Activated CD8-positive, alpha-beta T cell treated with anti-CD3 and anti-CD28 coated beads, Interleukin-2, amount 10 ng/mL, durations not matched to agents 7 days and 5 days (primary cell): ENCODE measurements around the gene DNAL4. TPM values are rescaled to one million over a fixed set of nuclear protein-coding genes. Genes with fewer than 3 reads are reported as not detected.

Experiments
- ATAC-seq: fragments of 150-1000 bp; cut with Tn5 transposase; one replicate; pipeline ENCODE4 v1.10.0; 2021; ENCODE audit warnings: moderate library complexity
- CTCF ChIA-PET: fragments of 350-600 bp; sonication (Branson Sonifier 250); formaldehyde crosslinking; loops from one replicate; lab custom pipeline; 2021; ENCODE audit warnings: antibody characterized with exemption; lab: Charles Lee
- POLR2A ChIA-PET: fragments of 350-600 bp; sonication (Branson Sonifier 250); formaldehyde crosslinking; loops from one replicate; lab custom pipeline; 2021; ENCODE audit warnings: antibody characterized with exemption; lab: Charles Lee
- DNase-seq: peaks from one replicate; pipeline ENCODE4 v3.0.0-alpha.2; 2020
- H3K27ac Mint-ChIP-seq: one replicate; pipeline ENCODE4 v1.8.0; 2021; ENCODE audit warnings: mild to moderate bottlenecking, mixed read lengths
- H3K27me3 Mint-ChIP-seq: one replicate; pipeline ENCODE4 v1.8.0; 2021; ENCODE audit warnings: low read depth, mixed read lengths
- H3K36me3 Mint-ChIP-seq: one replicate; pipeline ENCODE4 v1.8.0; 2021; ENCODE audit warnings: low read depth, mixed read lengths
- H3K4me1 Mint-ChIP-seq: one replicate; pipeline ENCODE4 v1.8.0; 2021; ENCODE audit warnings: low read depth, mixed read lengths
- H3K4me3 Mint-ChIP-seq: one replicate; pipeline ENCODE4 v1.8.0; 2021; ENCODE audit warnings: mild to moderate bottlenecking, mixed read lengths
- H3K9me3 Mint-ChIP-seq: one replicate; pipeline ENCODE4 v1.8.0; 2022; ENCODE audit warnings: mixed read lengths; ENCODE audit not compliant: insufficient read depth
- total RNA-seq, 2 experiments: library from RNA; stranded (reverse); gene quantifications; one replicate each; pipeline ENCODE4 v1.2.3, GENCODE V29; 2021

Gene DNAL4
- total RNA-seq, 2 experiments from 2014 or later: 8.0 to 8.6 TPM

DNA sequence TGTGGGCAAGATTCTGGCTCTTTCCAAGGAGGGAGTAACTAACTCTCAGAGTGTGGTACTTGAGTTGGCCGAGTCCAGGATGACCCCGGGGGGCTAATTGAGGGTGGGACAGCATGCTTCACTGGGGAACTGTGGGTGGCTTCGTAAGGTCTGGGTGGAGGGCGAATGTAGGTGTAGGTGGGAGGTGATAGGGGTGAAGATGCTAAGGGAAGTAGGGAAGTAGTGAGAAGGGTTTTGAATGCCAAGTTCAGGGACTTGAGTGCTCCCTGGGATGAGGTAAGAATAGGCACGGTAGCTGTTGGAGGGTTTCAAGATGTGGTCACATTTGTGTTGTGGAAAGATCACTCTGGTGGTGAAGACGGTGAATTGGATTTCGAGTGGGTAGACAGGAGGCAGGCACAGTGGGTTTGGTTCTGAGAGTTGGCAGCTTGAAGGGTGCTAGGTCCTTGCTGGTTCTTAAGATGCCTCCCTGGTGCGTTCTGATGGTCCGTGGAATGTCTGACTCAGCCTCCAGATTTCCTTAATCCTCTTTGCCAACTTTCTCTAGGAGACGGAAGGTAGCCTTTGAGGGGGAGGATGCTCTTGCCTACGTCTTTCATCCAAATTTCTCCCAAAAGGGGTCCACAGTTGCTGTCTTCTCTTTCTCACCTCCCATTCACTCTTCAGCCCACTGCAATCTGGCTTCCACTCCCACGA lies 2.5 kb upstream of the DNAL4 start:
- Mint-ChIP-seq H3K27me3 (peaks cover 16% of the 10 kb centered on the region), H3K4me3 (no peak overlapping the region), H3K4me1 (peaks cover 28% of the 10 kb centered on the region), H3K9me3 (no peaks in the 10 kb centered on the region), H3K27ac (no peak overlapping the region), H3K36me3 (no peaks in the 10 kb centered on the region)
- ChIA-PET POLR2A (no interaction called here), CTCF (no interaction called here)
- DNase-seq (no peak), ATAC-seq (no peak)

DNA sequence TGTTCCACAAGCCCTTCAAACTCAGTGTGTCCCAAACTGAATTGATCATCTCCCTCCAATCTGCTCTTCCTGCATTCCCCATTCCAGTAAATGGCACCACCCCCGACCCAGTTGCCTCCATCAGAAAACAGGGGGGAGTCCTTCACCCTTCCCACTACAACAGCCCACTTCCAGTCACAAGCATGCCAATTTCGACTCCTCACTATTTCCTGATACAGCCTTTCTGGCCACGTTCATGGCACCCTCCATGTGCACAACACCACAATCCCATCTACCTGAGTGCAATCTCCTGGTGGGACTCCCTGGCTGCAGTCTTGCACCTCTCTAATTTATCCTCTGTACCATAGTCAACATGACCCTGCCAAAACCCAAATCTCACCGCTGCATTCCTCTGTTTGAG lies 1.6 kb upstream of the DNAL4 start:
- CTCF ChIA-PET: interaction anchor here (1.1 kb wide), 1 partner anchor 26 kb away, joined by 4 read pairs; no protein-coding TSS in a partner anchor
- H3K27ac Mint-ChIP-seq: no peak overlapping the region

GRCh38 chr22:38793317-38793716 lies 626 bp downstream of the DNAL4 start:
- CTCF ChIA-PET: interaction anchor here (0.5 to 1.0 kb wide), 2 partner anchors 28 to 68 kb away, joined by 3 to 5 read pairs; no protein-coding TSS in a partner anchor
- POLR2A ChIA-PET: no interaction called here
- Mint-ChIP-seq H3K4me1 (peaks cover 21% of the 10 kb centered on the region), H3K4me3 (peak overlapping the region; percentile 84), H3K9me3 (no peaks in the 10 kb centered on the region), H3K36me3 (no peaks in the 10 kb centered on the region), H3K27me3 (peaks cover 10% of the 10 kb centered on the region), H3K27ac (peak overlapping the region; percentile 82)
- ATAC-seq (no peak), DNase-seq (no peak)

More for the DNA sequence above, 1.6 kb upstream of the DNAL4 start:
- Mint-ChIP-seq H3K4me1 (peaks cover 28% of the 10 kb centered on the region), H3K9me3 (no peaks in the 10 kb centered on the region), H3K27me3 (peaks cover 10% of the 10 kb centered on the region), H3K36me3 (no peaks in the 10 kb centered on the region), H3K4me3 (no peak overlapping the region)
- no peak for ATAC-seq
- DNase-seq: no peak
- POLR2A ChIA-PET: interaction anchor here (0.7 kb wide), 1 partner anchor 29 kb away, joined by 3 read pairs; no protein-coding TSS in a partner anchor

GRCh38 chr22:38792833-38793232 lies 1.1 kb downstream of the DNAL4 start:
- ChIA-PET POLR2A (no interaction called here), CTCF (interaction anchor here (0.5 to 1.4 kb wide), 3 partner anchors 24 to 68 kb away, joined by 3 to 8 read pairs (median 5); no protein-coding TSS in a partner anchor)
- Mint-ChIP-seq H3K27me3 (peaks cover 5% of the 10 kb centered on the region), H3K4me3 (peak overlapping the region; percentile 84), H3K36me3 (no peaks in the 10 kb centered on the region), H3K27ac (peak overlapping the region; percentile 82), H3K4me1 (peaks cover 16% of the 10 kb centered on the region), H3K9me3 (no peaks in the 10 kb centered on the region)
- ATAC-seq (no peak), DNase-seq (no peak)

GRCh38 chr22:38789606-38790005 lies 4.3 kb downstream of the DNAL4 start:
- Mint-ChIP-seq H3K36me3 (no peaks in the 10 kb centered on the region), H3K4me3 (no peak overlapping the region), H3K4me1 (peaks cover 14% of the 10 kb centered on the region), H3K27ac (no peak overlapping the region), H3K9me3 (no peaks in the 10 kb centered on the region), H3K27me3 (no peaks in the 10 kb centered on the region)
- DNase-seq (no peak), ATAC-seq (no peak)
- POLR2A ChIA-PET: no interaction called here
- CTCF ChIA-PET: interaction anchor here (0.8 to 1.6 kb wide), 2 partner anchors 21 to 23 kb away, joined by 3 read pairs; no protein-coding TSS in a partner anchor

DNA sequence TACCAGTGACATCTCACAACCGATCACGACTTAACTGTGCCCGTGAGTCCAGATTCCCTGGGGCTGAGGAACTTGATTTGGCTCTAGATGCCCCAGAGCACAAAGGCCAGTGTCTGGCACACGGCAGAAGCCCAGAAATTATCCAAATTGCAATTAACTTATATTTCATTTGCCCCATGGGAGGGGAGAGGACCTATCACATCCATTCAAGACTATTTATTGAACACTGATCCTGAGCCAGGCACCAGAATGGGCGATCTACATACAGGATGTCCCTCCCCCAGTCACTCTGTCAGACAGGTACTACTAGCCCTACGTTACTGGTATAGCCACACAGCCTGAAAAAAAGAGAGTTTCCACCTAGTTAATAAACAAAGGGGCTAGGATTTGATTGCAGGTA lies 5.1 kb downstream of the DNAL4 start:
- no peaks in the 10 kb centered on the region for H3K36me3 Mint-ChIP-seq
- ATAC-seq (no peak), DNase-seq (no peak)
- H3K4me1 Mint-ChIP-seq: peaks cover 8% of the 10 kb centered on the region
- no peaks in the 10 kb centered on the region for H3K9me3 Mint-ChIP-seq
- no peak overlapping the region for H3K27ac Mint-ChIP-seq
- H3K4me3 Mint-ChIP-seq: no peak overlapping the region
- no peaks in the 10 kb centered on the region for H3K27me3 Mint-ChIP-seq
- CTCF ChIA-PET: no interaction called here
- POLR2A ChIA-PET: no interaction called here

- ChIA-PET CTCF (no interaction called here), POLR2A (no interaction called here)
- DNase-seq: no peak
- H3K9me3 Mint-ChIP-seq: no peaks in the 10 kb centered on the region
- no peaks in the 10 kb centered on the region for H3K27me3 Mint-ChIP-seq
- peaks cover 5% of the 10 kb centered on the region for H3K4me1 Mint-ChIP-seq
- H3K27ac Mint-ChIP-seq: no peak overlapping the region
- no peak for ATAC-seq
- no peaks in the 10 kb centered on the region for H3K36me3 Mint-ChIP-seq
- H3K4me3 Mint-ChIP-seq: no peak overlapping the region
Measured at GRCh38 chr22:38788021-38788816, 5.7 kb downstream of the DNAL4 start.

DNA sequence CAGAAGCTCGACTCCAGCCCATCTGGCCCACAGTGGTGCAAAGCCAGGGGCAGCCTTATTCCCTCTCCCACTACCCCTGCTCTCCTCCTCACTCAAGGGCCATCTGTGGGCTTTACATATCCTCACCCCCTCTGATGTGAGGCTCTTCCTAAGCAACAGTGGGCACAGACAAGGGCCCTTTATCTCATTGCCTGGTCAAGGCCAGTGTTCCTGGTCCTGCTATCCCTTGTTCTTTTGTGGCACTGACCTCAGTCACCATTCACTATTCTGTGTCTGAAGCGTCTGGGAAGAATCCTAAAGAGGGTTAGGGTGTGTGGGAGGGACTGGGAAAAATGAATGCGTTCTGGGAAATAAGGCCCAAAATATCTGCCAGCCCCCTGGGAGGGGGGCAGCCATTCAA lies 7.3 kb downstream of the DNAL4 start:
- no peak overlapping the region for H3K4me3 Mint-ChIP-seq
- no peaks in the 10 kb centered on the region for H3K27me3 Mint-ChIP-seq
- peaks cover 3% of the 10 kb centered on the region for H3K4me1 Mint-ChIP-seq
- no peaks in the 10 kb centered on the region for H3K36me3 Mint-ChIP-seq
- no peak for ATAC-seq
- POLR2A ChIA-PET: no interaction called here
- no peak for DNase-seq
- CTCF ChIA-PET: no interaction called here
- no peaks in the 10 kb centered on the region for H3K9me3 Mint-ChIP-seq
- H3K27ac Mint-ChIP-seq: no peak overlapping the region

- H3K4me1 Mint-ChIP-seq: peaks cover 3% of the 10 kb centered on the region
- ATAC-seq: no peak
- H3K9me3 Mint-ChIP-seq: no peaks in the 10 kb centered on the region
- ChIA-PET CTCF (interaction anchor here (2.2 kb wide), 1 partner anchor 16 kb away, joined by 13 read pairs; no protein-coding TSS in a partner anchor), POLR2A (interaction anchor here (1.2 kb wide), 1 partner anchor 14 kb away, joined by 3 read pairs; no protein-coding TSS in a partner anchor)
- H3K27me3 Mint-ChIP-seq: no peaks in the 10 kb centered on the region
- DNase-seq: no peak
- H3K4me3 Mint-ChIP-seq: no peak overlapping the region
- no peaks in the 10 kb centered on the region for H3K36me3 Mint-ChIP-seq
- no peak overlapping the region for H3K27ac Mint-ChIP-seq
Measured at GRCh38 chr22:38784856-38785255, 9.1 kb downstream of the DNAL4 start.

GRCh38 chr22:38784035-38784434 lies 9.9 kb downstream of the DNAL4 start:
- Mint-ChIP-seq H3K27ac (no peak overlapping the region), H3K4me3 (no peak overlapping the region), H3K9me3 (no peaks in the 10 kb centered on the region), H3K36me3 (no peaks in the 10 kb centered on the region), H3K27me3 (no peaks in the 10 kb centered on the region), H3K4me1 (peaks cover 3% of the 10 kb centered on the region)
- DNase-seq (no peak), ATAC-seq (no peak)
- ChIA-PET CTCF (interaction anchor here (1.0 to 2.2 kb wide), 2 partner anchors 15 to 18 kb away, joined by 3 to 13 read pairs; no protein-coding TSS in a partner anchor), POLR2A (no interaction called here)

DNA sequence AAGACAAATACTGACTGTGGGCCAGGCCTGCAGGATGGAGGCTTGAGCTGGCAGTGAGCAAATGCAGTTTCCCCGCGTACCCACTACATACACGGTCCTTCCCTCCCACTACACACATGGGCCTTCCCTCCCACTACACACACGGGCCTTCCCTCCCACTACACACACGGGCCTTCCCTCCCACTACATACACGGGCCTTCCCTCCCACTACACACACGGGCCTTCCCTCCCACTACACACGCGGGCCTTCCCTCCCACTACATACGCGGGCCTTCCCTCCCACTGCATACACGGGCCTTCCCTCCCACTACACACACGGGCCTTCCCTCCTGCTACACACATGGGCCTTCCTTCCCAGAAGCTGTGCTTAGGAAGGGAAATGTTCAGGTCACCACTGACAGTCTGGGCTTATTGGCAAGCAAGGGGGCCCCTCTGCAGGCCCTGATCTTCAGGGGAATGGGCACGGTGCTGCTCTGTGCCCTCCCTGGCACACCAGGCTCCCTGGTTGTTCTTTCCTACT lies 10.8 kb downstream of the DNAL4 start:
- POLR2A ChIA-PET: no interaction called here
- Mint-ChIP-seq H3K4me1 (peaks cover 3% of the 10 kb centered on the region), H3K36me3 (no peaks in the 10 kb centered on the region), H3K27ac (no peak overlapping the region), H3K27me3 (no peaks in the 10 kb centered on the region), H3K9me3 (no peaks in the 10 kb centered on the region), H3K4me3 (no peak overlapping the region)
- CTCF ChIA-PET: interaction anchor here (0.9 to 1.0 kb wide), 2 partner anchors 14 to 17 kb away, joined by 3 to 4 read pairs; no protein-coding TSS in a partner anchor
- ATAC-seq: no peak
- no peak for DNase-seq
